ENCODE results near the gene AQP1. TPM values are rescaled to one million over a fixed set of nuclear protein-coding genes. Genes with fewer than 3 reads are reported as not detected.

AQP1 gene
- 1.00 and 1.5 TPM in 2 replicates for total RNA-seq

GRCh38 chr7:30911561-30911969 lies at the start of gene AQP1:
AQP1 (plus strand) TSS chr7:30911853; CDS start chr7:30911910, 57 bp downstream.

GRCh38 chr7:30963842-30964241 lies 52.2 kb downstream of the AQP1 start, which contains the start of gene GHRHR:
GHRHR (plus strand) TSS chr7:30963953; CDS start chr7:30964069, 116 bp downstream.

Other genes with a start within 250 kb of the AQP1 start
- not detected in 2 replicates for gene CRHR2, start 229.4 kb upstream of the AQP1 start, total RNA-seq
- gene INMT, start 159.7 kb upstream of the AQP1 start, total RNA-seq = 13.4 and 21.8 TPM in 2 replicates
- 3.6 and 5.0 TPM in 2 replicates for gene MINDY4, start 140.4 kb upstream of the AQP1 start, total RNA-seq
- not detected in 2 replicates for gene GHRHR, start 52.1 kb downstream of the AQP1 start, total RNA-seq
- gene ADCYAP1R1, start 140.5 kb downstream of the AQP1 start, total RNA-seq = under 0.01 TPM in 1 of 2 replicates, not detected in the other

Measured in smooth muscle cell of bladder (primary cell).